GM19324 (cell line): ENCODE measurements around the gene ABI2.
"Not testable (repeated sequence)": the region's sequence is repeated elsewhere in the genome, so short reads cannot be mapped to it uniquely, and the experiment has no call there.

Source experiments
- ATAC-seq: cut with Tn5 transposase; IDR thresholded peaks from one replicate; pipeline ENCODE4 v1.9.1; 2021; ENCODE audit warnings: mild to moderate bottlenecking, moderate library complexity; ENCODE audit not compliant: unreplicated experiment, low FRiP score

ABI2 gene

GRCh38 chr2:203352604-203353255 lies 24.5 kb downstream of the ABI2 start:
- no peak for ATAC-seq

- ATAC-seq, result no peak
Observed at GRCh38 chr2:203354966-203355365, 26.8 kb downstream of the ABI2 start.

- ATAC-seq, result no peak
Observed at GRCh38 chr2:203359450-203359849, 31.3 kb downstream of the ABI2 start.

DNA sequence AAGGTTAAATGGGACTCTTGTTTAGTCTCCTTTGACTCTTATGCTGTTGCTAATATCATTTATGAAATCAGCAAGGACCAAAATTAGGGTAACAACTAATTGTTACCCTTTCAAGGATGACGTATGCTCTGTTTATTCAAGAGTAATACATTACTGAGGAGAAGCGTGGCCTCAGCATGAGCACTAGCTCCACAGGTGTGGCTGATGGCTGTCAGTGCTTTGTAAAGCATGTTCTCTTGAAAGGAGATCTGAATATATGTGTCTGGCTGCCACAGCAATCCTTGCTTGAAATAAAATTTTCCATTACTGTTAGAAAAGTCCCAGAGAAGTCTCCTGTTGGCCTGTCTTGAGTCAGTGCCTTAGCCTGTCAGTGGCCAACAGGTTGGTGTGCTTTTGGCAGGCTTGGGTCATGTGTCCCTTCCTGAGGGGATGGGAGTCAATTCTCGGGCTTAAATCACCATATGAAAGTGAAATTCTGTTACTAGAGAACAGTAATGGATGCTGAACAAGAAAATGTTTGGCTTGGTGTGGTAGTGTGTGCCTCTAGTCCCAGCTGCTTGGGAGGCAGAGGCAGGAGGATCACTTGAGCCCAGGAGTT lies 32.7 kb downstream of the ABI2 start:
- ATAC-seq, result no peak

GRCh38 chr2:203361495-203361894 lies 33.3 kb downstream of the ABI2 start:
- ATAC-seq, result no peak

GRCh38 chr2:203361922-203362321 lies 33.7 kb downstream of the ABI2 start:
- no peak for ATAC-seq

DNA sequence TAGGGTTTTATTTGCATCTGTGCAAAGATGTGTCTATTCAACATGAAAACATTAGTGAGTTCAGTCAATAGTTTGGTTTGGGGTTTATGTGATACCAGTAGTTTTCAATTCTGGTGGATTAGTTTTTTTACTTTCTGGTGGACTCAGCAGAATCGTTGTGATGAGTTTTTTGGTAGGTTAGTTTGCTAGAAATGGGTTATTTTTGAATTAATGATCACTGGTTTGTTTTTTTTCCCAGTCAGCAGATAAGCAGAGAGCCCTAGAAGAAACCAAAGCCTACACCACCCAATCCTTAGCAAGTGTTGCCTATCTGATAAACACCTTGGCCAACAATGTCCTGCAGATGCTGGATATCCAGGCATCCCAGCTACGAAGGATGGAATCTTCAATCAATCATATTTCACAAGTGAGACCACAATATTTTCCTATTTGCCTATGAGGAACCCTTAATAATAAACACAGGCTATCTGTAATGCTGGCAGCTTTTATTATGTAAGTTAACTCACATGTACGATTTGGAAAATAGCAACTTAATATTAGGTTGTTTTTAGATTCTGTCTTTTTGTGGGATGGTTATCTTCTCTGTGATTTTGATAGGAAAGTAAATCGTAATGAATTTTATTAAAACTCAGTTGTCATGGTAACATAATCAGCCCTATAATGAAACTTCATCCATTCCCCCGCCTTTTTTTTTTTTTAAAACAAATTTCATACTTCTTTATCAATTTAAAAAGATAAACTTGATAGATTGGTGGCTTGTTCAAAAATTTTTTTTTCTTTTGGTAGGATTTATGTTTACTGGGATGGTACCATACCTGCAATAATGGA lies 38.7 kb downstream of the ABI2 start:
- ATAC-seq, result no peak

- ATAC-seq, result not testable (repeated sequence)
Observed at GRCh38 chr2:203372706-203373105, 44.5 kb downstream of the ABI2 start.

GRCh38 chr2:203376173-203376572 lies 48.0 kb downstream of the ABI2 start:
- ATAC-seq, result no peak

GRCh38 chr2:203379156-203379555 lies 51.0 kb downstream of the ABI2 start:
- no peak for ATAC-seq

DNA sequence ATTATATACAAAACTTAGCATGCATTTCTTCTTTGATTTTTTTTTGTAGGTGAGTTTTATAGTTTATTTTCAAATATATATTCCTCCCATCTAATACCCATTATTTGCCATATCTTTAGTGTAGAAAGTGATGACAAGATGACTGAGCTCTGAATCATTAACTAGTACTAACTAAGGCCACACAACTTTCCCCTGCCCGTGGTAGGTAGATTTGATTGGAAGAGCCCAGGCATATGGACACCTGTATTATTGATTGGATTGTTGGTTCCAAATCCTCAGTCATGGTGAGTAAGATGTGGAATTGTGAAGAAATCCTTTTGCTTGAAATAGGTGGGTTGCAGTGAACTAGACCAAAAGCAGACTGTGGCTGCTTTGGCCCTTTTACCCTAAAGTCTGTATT lies 54.8 kb downstream of the ABI2 start:
- ATAC-seq, result no peak

- not testable (repeated sequence) for ATAC-seq
Observed at GRCh38 chr2:203388153-203388552, 60.0 kb downstream of the ABI2 start.

DNA sequence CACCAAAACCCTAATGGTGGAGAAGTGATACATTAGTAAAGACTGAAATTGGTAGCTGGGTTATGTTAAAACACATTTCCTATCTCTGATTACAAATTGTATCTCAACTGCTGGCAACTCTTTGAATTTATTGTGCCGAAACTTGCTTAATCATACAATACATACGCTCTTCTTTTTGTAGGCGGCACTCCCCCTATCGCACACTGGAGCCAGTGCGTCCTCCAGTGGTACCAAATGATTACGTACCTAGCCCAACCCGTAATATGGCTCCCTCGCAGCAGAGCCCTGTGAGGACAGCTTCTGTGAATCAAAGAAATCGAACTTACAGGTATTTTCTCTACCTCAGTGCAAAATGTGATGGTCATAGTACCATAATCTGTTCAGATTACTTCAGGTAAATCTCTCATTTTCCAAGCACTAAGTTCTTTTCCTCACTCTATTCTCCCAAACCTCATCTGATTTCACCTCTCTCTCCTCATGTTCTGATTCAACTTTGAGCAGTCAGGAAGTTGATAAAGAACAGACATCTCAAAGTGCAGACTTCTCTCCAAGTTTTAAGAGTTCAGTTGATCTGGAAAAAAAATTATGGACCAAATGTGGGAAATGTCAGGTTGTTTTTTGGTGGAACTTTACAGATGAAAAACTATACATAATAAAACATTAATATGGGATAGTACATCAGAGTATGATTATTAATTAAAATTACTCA lies 66.5 kb downstream of the ABI2 start:
- ATAC-seq, result no peak

DNA sequence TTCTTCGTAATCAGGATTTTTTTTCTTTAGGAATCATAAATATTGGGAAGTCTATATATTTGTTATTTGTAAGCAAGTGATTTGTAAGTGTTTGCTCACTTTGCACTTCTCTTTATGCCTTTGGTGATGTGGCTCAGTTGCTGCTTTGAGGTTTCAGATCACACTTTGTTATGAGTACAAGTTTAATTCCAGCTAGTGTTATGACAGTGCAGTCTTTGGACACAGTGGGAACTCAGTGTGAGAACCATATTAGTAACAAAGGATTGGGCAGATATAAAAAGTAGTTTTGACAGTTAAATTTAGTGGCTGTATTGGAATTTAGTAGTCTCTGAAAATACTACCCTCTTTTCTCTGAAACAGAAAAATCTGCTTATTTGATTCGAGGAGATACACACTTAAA lies 67.7 kb downstream of the ABI2 start:
- no peak for ATAC-seq

GRCh38 chr2:203396667-203397066 lies 68.5 kb downstream of the ABI2 start:
- no peak for ATAC-seq

- no peak for ATAC-seq
Observed at GRCh38 chr2:203399031-203399430, 70.8 kb downstream of the ABI2 start.

DNA sequence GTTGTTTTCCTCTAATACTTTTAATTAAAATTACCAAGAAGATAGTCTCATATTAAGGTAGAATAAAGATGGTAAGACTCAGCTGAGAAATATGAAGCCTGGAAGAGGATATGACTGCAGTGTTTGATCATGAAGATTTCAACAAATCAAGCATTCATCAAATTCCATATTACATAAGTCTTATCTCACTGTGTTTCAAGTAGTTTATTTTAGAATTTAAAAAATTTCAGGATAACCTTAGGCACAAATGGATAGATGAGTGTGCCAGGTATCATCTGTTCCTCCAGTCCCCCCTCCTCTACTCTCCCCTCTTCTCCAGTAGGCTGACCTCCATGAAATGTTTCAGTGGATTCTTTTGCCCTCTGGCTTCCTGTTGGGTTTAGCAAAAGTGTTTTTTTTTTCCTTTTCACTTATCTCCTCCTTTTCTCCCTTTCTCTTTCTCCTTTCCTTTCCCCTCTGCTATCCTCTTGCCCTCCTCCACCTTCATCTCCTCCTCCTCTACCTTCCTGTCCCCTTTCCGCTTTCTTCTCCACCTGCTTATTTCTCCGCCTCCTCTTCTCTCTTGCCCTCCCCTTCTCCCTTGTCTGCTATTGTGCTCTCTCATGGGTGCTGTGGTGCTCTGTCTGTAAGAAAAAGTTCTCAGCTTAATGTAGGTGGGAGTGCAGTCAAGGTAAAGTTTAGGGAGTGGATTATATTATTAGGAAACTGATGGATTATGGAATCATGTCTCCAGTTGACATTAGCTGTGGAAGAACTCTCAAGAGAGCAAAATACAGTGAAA lies 72.8 kb downstream of the ABI2 start:
- no peak for ATAC-seq

GRCh38 chr2:203404996-203405395 lies 76.8 kb downstream of the ABI2 start:
- ATAC-seq, result no peak

- ATAC-seq, result no peak
Observed at GRCh38 chr2:203407496-203407895, 79.3 kb downstream of the ABI2 start.
